GM19043 (cell line): ENCODE measurements around the gene GRIP1.

Source experiments
- ATAC-seq: cut with Tn5 transposase; IDR thresholded peaks from one replicate; pipeline ENCODE4 v1.9.1; 2021; ENCODE audit warnings: low read depth; ENCODE audit not compliant: unreplicated experiment

GRIP1 gene

DNA sequence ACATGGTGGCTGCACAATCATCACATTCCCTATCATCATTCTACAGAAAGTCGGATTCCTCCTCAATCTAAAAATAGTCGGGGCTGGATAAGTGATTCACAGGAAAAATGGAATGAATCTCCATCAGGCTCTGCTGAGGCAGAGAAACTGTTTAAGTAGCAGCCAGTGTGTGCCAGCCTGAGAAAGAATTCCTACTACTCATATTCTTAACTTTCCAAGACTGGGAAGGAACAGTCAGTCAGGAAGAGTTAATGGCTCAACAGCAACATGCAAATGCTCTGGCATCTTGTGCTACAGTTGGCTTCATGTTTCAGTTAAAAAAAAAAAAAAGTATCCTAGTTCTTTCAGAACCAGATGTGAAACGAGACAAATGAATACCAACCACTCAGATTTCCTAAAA lies 187.0 kb downstream of the GRIP1 start:
- ATAC-seq = no peak

DNA sequence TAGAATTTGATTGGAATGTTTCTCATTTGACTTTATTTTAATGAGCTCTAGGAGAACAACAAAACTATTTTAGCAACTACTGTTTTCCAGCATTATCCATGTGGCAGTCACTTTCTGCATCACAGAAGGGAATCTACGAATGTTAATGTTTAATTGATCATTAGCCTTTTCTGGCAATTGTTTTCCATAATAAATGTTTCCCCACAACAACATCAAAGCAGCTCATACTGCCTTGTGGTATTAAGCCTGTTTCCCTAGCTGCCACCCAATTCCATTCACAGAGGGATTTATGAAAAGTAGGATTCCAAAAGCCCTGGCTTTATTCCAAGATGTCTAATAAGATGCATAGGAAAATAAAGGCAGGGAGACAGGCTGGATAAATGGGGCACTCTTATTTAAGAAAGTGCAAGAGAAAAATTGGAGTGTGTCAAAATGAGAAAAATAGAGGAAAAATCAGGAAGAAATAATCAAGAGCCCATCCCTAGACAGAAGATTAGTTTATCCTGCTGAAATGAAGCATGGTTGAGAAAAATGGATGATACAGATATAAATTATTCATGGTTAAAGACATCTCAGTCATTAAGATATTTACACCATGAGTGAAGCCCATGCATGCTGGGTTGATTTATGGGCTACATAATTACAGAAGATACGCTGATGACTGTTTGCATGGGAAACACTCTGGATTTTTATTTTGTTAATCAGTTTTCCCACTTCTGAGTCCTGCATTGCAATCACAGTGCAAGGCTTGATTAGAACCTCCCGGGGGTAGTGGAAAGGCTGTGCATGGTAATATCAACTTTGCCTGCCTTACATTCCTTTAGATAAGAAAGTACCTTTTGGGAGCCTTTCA lies 196.3 kb downstream of the GRIP1 start:
- no peak for ATAC-seq

DNA sequence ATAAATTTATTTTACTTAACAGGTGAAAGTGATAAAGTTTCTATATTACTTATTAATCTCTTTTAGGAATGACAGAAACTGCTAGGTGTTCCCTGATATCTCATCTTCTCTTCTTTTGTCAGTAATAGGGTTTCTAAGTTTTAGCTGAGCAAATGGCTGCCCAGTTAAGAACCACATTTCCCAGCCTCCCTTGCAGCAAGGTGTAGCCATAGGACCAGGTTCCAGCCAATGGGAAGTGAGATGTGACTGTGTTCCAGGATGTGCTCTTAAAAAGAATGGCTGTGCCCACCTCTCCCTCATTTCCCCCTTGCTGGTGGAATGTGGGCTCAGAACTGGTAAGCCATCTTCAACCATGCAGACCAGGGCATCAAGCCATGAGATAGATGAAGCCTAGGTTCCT lies 210.9 kb downstream of the GRIP1 start:
- ATAC-seq = no peak

DNA sequence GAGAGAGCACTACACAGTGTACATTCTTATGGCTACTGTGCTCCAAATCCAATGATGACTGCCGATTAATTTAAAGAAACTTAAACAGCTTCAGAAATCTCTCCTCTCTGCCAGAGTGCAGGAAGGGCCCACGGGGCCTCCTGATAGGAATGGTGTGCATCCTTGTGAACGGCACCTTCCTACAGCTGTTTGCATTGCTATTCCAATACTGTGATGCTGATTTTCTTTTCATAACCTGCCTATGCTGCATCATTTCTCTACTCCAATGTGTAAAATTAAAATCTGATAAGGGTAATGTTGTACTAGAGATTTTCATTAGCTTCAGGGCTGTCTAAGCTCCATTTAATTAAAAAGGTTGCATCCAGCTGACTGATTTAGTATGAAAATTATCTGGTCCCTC lies 217.5 kb downstream of the GRIP1 start:
- no peak for ATAC-seq

DNA sequence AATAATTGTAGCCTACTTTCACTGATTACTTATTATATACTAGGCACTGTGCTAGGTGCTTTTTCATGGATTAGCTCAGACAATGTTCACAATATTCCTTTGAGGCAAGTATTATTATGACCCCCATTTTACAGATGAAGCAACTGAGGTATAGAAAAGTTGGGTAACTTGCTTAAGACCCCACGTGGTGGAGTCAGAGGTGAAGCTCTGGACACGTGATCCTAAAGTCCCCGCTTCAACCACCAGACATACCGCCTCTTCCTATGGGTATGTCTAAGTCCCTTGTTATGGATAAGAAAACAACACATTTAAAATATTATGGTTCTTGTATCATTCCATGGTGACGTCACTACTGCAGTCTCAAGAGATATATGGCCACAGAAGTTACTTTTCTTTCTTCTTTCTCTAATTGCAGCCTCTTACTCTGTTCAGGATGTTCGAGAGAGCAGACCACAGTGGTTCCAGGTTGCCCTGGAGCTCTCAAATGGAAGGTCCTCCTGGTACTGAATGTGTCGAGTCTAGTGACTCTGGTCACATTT lies 218.9 kb downstream of the GRIP1 start:
- no peak for ATAC-seq

DNA sequence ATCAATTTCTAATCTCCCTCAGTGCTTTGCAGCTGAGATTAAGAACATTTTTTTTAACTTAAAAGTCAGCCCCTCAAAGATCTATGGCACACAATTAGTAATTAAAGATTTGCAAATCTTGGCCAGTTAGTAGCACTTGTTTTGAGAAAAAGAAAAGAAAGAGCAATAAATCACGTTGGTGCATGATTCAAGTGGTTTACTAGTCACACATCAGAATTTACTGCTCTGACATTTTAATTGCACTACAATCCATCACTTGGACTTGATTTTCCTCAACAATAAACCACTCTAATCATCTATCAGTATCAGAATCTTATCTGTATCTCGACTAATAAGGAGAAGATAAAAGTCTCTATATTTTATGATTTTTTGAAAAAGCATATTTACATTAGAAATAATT lies 222.3 kb downstream of the GRIP1 start:
- no peak for ATAC-seq

DNA sequence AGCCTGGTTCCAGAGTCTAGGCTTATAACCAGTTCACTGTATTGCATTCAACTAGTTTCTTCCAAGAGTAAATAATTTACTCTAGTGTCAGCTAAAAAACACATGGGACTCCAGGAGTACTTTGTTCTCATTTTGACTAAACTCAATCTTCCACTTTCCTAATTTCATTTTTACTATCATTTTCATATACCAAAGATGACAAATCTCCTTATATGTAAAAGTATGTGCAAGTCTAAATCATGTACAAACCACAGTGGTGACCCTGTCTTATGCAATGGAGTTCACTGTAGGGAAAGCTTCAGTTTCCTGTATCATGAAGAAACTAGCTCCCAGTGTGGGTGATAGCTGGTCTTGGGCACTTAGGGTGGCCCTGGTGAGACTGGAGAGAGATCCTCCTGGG lies 225.0 kb downstream of the GRIP1 start:
- peak; percentile 69 for ATAC-seq

DNA sequence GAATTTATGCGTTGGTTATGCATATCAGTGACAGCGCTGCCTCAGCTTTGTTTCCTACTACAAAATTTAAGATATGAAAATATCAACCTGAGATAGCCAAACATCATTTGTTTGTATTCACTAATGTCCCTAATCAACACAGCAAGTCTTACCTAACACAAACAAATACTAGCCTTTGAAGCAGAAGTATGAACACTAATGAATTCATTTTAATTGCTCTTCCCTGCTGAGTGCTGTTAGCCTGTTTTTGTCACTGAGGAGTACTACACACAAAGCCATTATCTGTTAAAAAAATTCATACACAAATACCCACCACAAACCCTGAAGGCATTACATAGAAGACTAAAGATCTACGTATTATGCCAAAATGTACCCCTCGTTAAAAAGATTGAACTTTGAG lies 225.8 kb downstream of the GRIP1 start:
- no peak for ATAC-seq

DNA sequence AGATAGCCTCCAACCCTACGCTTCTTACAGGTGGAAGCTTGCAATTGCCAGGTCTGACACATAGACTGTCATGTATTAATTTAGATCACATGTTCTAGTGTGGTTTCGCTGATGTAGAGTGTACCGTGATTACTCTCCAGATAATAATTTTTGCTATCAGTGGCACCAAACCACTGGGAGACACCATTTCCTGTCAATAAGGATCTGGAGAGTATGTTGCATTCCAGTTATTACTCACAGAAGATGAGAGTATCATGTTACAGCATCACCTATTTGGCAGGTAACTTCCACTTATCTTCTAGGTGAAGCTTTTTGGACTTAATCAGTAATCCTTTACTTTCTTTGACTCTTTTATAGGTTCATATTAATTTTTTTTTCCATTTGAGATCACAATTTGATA lies 229.3 kb downstream of the GRIP1 start:
- no peak for ATAC-seq

DNA sequence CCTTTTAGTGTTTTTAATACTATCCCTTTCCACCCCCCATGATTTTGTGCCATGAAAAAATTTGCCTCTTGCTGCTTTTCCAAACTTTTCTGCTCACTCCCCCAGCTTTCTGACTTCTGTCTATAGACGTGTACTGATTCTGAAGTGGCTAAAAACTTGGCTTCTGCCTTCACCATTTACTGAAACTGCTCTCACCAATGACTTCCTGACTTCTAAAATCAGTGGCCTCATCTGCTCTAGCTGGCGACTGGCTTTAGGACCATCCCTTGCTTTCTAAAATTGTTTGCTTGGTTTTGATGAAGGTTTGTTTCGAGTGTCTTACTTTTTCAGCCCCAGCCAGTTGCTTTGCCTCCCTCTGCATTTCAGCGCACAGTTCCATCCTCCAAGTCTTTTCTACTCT lies 231.2 kb downstream of the GRIP1 start:
- ATAC-seq = no peak

DNA sequence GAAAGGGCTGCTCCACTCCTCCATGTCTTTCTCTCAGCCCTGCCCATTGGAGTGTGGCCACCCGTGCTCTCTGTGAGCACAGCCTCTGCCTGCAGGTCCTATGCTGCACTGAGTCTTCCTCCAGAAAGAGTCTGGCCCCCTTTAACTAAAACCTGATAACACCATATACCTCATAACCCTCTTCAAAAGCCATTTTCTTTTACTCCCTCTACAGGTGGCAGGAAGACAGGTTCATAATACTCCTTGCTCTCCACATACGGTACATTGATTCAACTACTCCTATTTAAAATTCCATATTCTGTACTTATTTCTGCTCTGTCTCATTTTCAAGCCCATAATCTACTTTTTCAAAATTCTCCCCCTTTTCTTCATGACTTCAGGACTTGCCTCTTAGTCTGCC lies 232.6 kb downstream of the GRIP1 start:
- ATAC-seq = no peak

DNA sequence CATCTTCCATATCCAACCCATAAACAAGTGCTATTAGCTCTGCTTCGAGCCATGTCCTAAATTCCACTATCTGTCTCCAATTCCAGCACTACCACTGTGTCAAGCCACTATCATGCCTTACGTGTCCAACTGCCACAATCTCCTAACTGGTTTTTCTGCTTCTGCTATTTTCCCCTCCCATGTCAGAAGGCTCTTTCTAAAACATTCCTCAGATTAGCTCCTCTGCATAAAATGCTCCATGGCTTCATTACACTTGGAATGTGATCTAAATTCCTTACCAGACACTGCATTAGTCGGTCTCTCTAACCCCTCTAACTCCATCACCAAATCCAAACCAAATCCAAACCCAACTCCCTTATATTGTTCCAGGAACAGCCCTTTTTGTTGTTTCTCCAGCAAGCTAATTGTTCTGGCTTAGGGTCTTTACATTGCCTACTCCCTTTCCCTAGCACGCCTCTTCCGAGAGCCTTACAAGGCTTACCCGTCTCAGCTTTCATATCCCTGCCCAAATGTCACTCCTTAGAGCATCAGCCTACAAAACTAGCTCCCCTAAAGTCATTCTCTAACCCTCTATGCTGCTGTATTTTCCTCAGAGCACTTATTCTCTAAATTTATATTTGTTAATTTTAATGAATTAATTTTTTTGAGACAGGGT lies 236.8 kb downstream of the GRIP1 start:
- ATAC-seq = no peak

DNA sequence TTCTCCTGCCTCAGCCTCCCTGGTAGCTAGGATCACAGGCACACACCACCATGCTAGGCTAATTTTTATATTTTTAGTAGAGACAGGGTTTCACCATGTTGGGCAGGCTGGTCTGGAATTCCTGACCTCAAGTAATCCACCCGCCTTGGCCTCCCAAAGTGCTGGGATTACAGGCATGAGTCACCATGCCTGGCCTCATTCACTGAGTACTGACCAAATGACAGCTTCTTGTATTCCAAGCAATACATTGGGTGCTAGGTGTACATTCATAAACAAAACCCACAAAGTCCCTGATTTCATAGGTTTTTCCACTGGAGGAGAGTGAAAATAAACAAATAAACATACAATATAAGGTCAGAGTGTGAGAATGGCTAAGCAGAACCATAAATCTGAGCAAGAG lies 240.3 kb downstream of the GRIP1 start:
- ATAC-seq = no peak

DNA sequence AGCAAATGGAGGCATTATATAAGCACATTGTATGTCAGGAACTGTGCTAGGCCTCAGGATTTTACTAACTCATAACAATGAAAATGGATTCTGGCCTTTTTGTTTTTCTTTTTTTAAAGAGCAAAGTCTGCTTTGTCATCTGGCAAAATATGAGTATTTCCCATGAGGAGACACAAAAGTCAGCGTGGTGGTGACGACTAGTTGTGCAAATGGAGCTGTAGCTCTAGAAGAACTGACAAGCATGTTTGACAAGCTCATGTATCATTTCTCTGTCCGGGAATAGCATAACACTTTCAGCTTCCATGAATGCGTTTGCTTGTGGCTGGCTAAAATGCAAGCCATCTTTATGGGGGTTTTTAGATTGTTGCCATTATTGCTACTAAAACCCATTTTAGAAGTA lies 248.8 kb downstream of the GRIP1 start:
- ATAC-seq = no peak

DNA sequence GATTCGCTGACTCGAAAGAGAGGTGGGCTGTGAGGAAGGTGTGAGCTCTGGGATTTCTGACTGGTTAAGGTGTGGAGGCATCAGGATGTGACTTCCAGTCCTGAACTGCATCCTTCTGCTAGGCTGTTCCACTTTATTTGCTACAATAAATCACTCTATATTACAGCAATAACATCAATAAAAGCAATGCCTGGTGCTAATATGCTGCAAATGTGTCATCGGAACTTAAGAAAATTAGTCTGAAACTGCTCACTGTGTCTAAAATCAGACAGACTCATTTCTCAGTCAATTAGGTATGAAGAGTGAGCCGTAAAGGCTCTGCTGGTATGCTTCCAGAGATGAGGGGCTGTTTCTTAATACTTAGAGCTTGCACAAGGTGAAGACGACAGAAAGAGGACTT lies 250.0 kb downstream of the GRIP1 start:
- no peak for ATAC-seq

DNA sequence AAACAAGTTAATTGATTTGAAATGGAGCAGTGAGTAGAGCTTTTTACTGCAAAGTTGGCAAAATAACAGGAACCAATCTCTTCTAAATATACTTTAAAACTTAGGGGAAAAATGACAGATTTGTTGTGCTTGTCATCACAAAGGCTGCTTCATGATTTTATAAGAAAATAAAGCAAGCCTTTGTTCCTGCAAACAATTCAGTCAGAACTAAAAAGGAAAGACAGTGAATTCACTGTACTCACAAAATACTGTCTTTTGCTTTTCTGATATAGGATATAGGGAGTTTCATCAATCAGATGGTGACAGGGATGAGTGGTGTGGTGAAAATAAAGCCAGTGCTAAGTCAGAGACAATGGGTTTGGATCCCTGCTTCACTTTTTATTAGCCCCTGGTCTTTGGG lies 250.6 kb downstream of the GRIP1 start:
- ATAC-seq = no peak

DNA sequence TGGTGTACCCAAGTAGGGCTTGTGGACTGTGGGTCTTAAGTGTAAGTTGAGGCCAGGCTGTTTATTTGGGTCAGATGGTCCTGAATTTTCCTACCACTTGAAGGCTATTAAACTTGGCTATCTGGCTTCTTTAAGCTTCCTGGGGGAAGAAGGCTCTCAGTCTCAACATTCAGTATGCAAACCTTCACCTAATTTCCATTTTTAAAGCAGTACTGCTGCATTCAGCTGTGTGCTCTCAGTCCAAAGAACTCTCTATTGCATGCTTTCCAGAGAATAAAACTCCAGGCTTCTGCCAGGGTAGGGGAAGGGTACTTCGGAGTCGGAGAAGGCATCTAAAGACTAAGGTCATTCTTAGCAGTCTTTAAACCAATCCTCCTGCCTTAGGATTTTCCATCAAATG lies 252.2 kb downstream of the GRIP1 start:
- ATAC-seq = no peak

DNA sequence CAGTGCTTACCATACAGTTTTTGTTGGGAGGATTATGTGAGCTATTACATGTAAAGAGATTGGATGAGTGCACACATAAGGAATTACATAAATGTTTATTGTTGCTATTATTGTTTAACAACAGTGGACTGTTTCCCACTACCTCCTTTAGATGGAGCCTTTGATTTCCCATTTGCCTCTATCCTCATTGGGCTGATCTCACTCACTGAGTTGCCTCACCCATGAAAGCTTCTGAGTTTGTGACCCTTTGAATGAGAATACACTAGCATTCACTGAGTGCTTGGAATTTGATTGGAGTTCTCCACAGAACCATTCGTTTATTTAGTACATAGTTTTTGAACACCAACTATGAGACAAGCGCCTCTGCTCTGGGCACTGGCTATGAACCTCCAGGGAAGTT lies 255.6 kb downstream of the GRIP1 start:
- no peak for ATAC-seq

DNA sequence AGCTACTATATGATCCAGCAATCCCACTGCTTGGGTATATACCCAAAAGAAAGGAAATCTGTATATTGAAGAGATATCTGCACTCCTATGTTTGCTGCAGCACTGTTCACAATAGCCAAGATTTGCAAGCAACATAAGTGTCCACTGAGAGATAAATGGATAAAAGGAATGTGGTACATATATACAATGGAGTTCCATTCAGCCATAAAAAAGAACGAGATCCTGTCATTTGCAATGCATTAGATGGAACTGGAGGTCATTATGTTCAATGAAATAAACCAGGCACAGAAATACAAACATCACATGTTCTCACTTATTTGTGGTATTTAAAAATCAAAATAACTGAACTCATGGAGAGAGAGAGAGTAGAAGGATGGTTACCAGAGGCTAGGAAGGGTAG lies 260.0 kb downstream of the GRIP1 start:
- ATAC-seq = no peak

DNA sequence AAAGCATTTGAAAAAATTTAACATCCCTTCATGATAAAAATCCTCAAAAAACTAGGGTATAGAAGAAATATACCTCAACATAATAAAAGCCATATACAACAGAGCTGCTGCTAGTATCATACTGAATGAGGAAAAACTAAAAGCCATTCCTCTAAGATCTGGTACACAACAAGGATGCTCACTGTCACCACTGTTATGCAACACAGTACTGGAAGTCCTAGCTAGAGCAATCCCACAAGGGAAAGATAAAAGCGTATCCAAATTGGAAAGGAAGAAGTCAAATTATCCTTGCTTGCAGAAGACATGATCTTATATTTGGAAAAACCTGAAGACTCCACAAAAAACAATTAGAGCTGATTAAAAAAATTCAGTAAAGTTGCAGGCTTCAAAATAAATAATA lies 261.7 kb downstream of the GRIP1 start:
- no peak for ATAC-seq

DNA sequence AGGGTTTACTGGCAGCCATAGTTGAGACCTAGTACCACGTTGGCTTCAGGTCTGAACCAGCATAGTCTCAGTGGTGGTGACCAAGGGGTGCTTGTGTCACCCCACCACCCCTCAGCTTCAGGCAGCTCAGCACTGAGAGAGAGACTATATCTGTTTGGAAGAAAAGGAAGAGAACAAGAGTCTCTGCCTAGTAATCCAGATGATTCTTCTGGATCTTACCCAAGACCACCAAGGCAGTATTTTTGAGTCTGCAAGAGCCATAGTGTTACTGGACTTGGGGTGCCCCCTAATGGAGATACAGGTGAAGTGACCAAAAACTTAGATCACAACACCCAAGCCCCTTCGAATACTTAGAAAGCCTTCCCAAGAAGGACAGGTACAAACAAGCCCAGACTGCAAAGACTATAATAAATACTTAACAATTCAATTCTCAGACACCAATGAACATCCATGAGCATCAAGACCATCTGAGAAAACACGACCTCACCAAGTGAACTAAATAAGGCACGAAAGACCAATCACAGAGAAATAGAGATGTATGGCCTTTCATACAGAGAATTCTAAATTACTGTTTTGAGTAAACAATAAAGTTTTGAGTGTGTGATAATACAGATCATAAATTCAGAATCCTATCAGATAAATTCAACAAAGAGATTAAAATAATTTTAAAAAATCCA lies 269.5 kb downstream of the GRIP1 start:
- ATAC-seq = no peak

DNA sequence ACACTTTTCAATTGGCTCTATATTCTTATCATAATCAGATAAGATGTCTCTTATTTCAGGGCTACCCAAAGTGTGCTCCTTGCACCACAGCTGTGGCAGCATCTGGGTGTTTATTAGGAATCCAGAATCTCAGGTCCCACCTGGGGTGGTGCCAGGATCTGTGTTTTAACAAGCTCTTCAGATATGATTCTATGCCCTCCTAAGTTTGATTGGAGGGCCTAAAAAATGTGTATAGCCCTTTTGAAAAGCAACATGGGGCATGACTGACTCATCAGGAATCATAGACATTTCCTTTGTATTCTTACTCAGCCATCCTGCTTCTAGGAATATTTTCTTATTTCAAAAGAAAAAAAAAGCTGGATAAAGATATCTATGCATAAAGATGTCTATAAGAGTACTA lies 273.5 kb downstream of the GRIP1 start:
- ATAC-seq = no peak
